IgD-negative memory B cell (primary cell): ENCODE measurements around the gene NPDC1. TPM values are rescaled to one million over a fixed set of nuclear protein-coding genes. Genes with fewer than 3 reads are reported as not detected.

Source experiments
- polyA plus RNA-seq: library from polyadenylated mRNA; unstranded; fragments of 300-500 nt; fragmentation: Illumina TruSeq; gene quantifications from one replicate; pipeline ENCODE4 v1.2.3, GENCODE V29; 2021

NPDC1 gene
- polyA plus RNA-seq, 1 donor from 2014 or later, result 2.0 TPM

Other genes with a start within 250 kb of the NPDC1 start
- 0.78 TPM for gene CCDC183, start 249.8 kb downstream of the NPDC1 start, polyA plus RNA-seq
- gene RABL6, start 238.2 kb downstream of the NPDC1 start, polyA plus RNA-seq, result 19.7 TPM
- 0.10 TPM for gene AJM1, start 203.7 kb downstream of the NPDC1 start, polyA plus RNA-seq
- 91.6 TPM for gene PHPT1, start 196.8 kb downstream of the NPDC1 start, polyA plus RNA-seq
- 0.11 TPM for gene MAMDC4, start 193.8 kb downstream of the NPDC1 start, polyA plus RNA-seq
- 378 TPM for gene EDF1, start 179.9 kb downstream of the NPDC1 start, polyA plus RNA-seq
- gene TRAF2, start 159.7 kb downstream of the NPDC1 start, polyA plus RNA-seq, result 42.8 TPM
- gene FBXW5, start 101.4 kb downstream of the NPDC1 start, polyA plus RNA-seq, result 108 TPM
- not detected for gene C8G, start 100.9 kb downstream of the NPDC1 start, polyA plus RNA-seq
- gene LCN12, start 93.9 kb downstream of the NPDC1 start, polyA plus RNA-seq, result not detected
- gene PTGDS, start 68.7 kb downstream of the NPDC1 start, polyA plus RNA-seq, result not detected
- not detected for gene LCNL1, start 63.2 kb downstream of the NPDC1 start, polyA plus RNA-seq
- 64.3 TPM for gene PAXX, start 53.8 kb downstream of the NPDC1 start, polyA plus RNA-seq
- gene CLIC3, start 49.6 kb downstream of the NPDC1 start, polyA plus RNA-seq, result 3.5 TPM
- 3.9 TPM for gene ABCA2, start 17.9 kb downstream of the NPDC1 start, polyA plus RNA-seq
- gene FUT7, start 14.1 kb downstream of the NPDC1 start, polyA plus RNA-seq, result 26.6 TPM
- gene ENTPD2, start 7.9 kb upstream of the NPDC1 start, polyA plus RNA-seq, result not detected
- gene SAPCD2, start 24.4 kb upstream of the NPDC1 start, polyA plus RNA-seq, result 0.38 TPM
- gene UAP1L1, start 31.3 kb upstream of the NPDC1 start, polyA plus RNA-seq, result 3.0 TPM
- 27.5 TPM for gene MAN1B1, start 40.8 kb upstream of the NPDC1 start, polyA plus RNA-seq
- 110 TPM for gene DPP7, start 68.6 kb upstream of the NPDC1 start, polyA plus RNA-seq
- gene GRIN1, start 93.0 kb upstream of the NPDC1 start, polyA plus RNA-seq, result not detected
- gene LRRC26, start 123.9 kb upstream of the NPDC1 start, polyA plus RNA-seq, result not detected
- not detected for gene TMEM210, start 125.9 kb upstream of the NPDC1 start, polyA plus RNA-seq
- 6.2 TPM for gene ANAPC2, start 142.4 kb upstream of the NPDC1 start, polyA plus RNA-seq
- gene SSNA1, start 142.5 kb upstream of the NPDC1 start, polyA plus RNA-seq, result 139 TPM
- gene TPRN, start 154.6 kb upstream of the NPDC1 start, polyA plus RNA-seq, result 0.66 TPM
- 106 TPM for gene TMEM203, start 159.5 kb upstream of the NPDC1 start, polyA plus RNA-seq
- gene NDOR1, start 159.5 kb upstream of the NPDC1 start, polyA plus RNA-seq, result 7.6 TPM
- not detected for gene RNF208, start 176.1 kb upstream of the NPDC1 start, polyA plus RNA-seq
- not detected for gene CYSRT1, start 179.0 kb upstream of the NPDC1 start, polyA plus RNA-seq
- gene RNF224, start 181.3 kb upstream of the NPDC1 start, polyA plus RNA-seq, result not detected
- not detected for gene SLC34A3, start 184.7 kb upstream of the NPDC1 start, polyA plus RNA-seq
- gene TUBB4B, start 195.1 kb upstream of the NPDC1 start, polyA plus RNA-seq, result 88.4 TPM
- gene STPG3, start 205.1 kb upstream of the NPDC1 start, polyA plus RNA-seq, result not detected
- 34.2 TPM for gene NELFB, start 209.2 kb upstream of the NPDC1 start, polyA plus RNA-seq
- 8.9 TPM for gene TOR4A, start 231.5 kb upstream of the NPDC1 start, polyA plus RNA-seq